Suprapubic skin (tissue), 4 donors: Measurements from ENCODE around the gene TTC13. TPM values are rescaled to one million over a fixed set of nuclear protein-coding genes. Genes with fewer than 3 reads are reported as not detected.

Experiments used
- DNase-seq, 2 donors: peaks; one replicate each; pipeline ENCODE4 v3.0.0-alpha.2; 2019; ENCODE audit warnings: low spot score in 2 of 2
- H3K27ac ChIP-seq: fragments of 200-600 bp; sonication (generic); one replicate; pipeline ENCODE4 v1.5.1; 2019
- H3K27me3 ChIP-seq: fragments of 200-600 bp; sonication (generic); one replicate; pipeline ENCODE4 v1.5.1; 2019
- H3K36me3 ChIP-seq: fragments of 200-600 bp; sonication (generic); one replicate; pipeline ENCODE4 v1.5.1; 2019
- H3K4me1 ChIP-seq: fragments of 200-600 bp; sonication (generic); one replicate; pipeline ENCODE4 v1.5.1; 2019
- H3K4me3 ChIP-seq: fragments of 200-600 bp; sonication (generic); one replicate; pipeline ENCODE4 v1.5.1; 2019; ENCODE audit warnings: mild to moderate bottlenecking
- H3K9me3 ChIP-seq: fragments of 200-600 bp; sonication (generic); one replicate; pipeline ENCODE4 v1.5.1; 2019
- EP300 ChIP-seq: sonication (generic); formaldehyde crosslinking; IDR thresholded peaks from one replicate; pipeline ENCODE4 v1.6.1; 2017; ENCODE audit warnings: antibody characterized with exemption
- POLR2A ChIP-seq, 2 donors: fragments of 450-650 bp; IDR thresholded peaks; one replicate each; pipeline ENCODE4 v1.6.1; 2017; ENCODE audit warnings: antibody characterized with exemption in 2 of 2, mild to moderate bottlenecking in 2 of 2, moderate library complexity in 2 of 2
- POLR2AphosphoS5 ChIP-seq, 3 donors: sonication (generic); formaldehyde crosslinking; IDR thresholded peaks; one replicate each; pipeline ENCODE4 v1.6.1; 2017; ENCODE audit warnings: antibody characterized with exemption in 3 of 3
- WGBS: methylation state at CpG from one replicate; pipeline ENCODE4 v1.1.5; 2018; 5-methylcytosine and 5-hydroxymethylcytosine counted together
- total RNA-seq, 4 donors: library from RNA; depleted of rRNA; stranded (reverse); fragments of >200 nt; gene quantifications; one replicate each; pipeline ENCODE4 v1.1.0, GENCODE V29; 2016
- TF ChIP-seq, protein P1 (sequence below), 2 donors: fragments of 200-600 bp in 1 of 2; fragments of 450-650 bp in 1 of 2; sonication (generic) in 1 of 2; IDR thresholded peaks; one replicate each; pipeline ENCODE4 v1.5.1; 2016 to 2019; ENCODE audit warnings: antibody characterized with exemption in 2 of 2, mild to moderate bottlenecking in 1 of 2, moderate library complexity in 1 of 2

TTC13 gene
- total RNA-seq, 4 donors from 2014 or later = 16.5 to 41.2 (median 19.2) TPM

- H3K9me3 ChIP-seq = no peaks in the 10 kb centered on the region
- H3K27ac ChIP-seq = no peak overlapping the region
- no peak overlapping the region for H3K4me3 ChIP-seq
- DNase-seq = no peak
- 80% methylated on average over 9 of the region's 9 CpGs for WGBS
- no peaks in the 10 kb centered on the region for H3K27me3 ChIP-seq
- H3K4me1 ChIP-seq = peaks cover 38% of the 10 kb centered on the region
- TF ChIP-seq, protein P1, sequence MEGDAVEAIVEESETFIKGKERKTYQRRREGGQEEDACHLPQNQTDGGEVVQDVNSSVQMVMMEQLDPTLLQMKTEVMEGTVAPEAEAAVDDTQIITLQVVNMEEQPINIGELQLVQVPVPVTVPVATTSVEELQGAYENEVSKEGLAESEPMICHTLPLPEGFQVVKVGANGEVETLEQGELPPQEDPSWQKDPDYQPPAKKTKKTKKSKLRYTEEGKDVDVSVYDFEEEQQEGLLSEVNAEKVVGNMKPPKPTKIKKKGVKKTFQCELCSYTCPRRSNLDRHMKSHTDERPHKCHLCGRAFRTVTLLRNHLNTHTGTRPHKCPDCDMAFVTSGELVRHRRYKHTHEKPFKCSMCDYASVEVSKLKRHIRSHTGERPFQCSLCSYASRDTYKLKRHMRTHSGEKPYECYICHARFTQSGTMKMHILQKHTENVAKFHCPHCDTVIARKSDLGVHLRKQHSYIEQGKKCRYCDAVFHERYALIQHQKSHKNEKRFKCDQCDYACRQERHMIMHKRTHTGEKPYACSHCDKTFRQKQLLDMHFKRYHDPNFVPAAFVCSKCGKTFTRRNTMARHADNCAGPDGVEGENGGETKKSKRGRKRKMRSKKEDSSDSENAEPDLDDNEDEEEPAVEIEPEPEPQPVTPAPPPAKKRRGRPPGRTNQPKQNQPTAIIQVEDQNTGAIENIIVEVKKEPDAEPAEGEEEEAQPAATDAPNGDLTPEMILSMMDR (IDR thresholded peaks at IDR 0.05) = no peak
- TF ChIP-seq EP300 (no peak), POLR2A (IDR thresholded peaks at IDR 0.05) (no peak), POLR2AphosphoS5 (IDR thresholded peaks at IDR 0.05) (no peak)
- no peaks in the 10 kb centered on the region for H3K36me3 ChIP-seq
Measured at GRCh38 chr1:230860617-230861384, 117.9 kb downstream of the TTC13 start.

GRCh38 chr1:230858918-230859729 lies 119.5 kb downstream of the TTC13 start:
- no peaks in the 10 kb centered on the region for H3K9me3 ChIP-seq
- H3K27ac ChIP-seq = no peak overlapping the region
- no peaks in the 10 kb centered on the region for H3K27me3 ChIP-seq
- peaks cover 22% of the 10 kb centered on the region for H3K4me1 ChIP-seq
- DNase-seq = no peak
- TF ChIP-seq, protein P1 (IDR thresholded peaks at IDR 0.05) = no peak
- TF ChIP-seq POLR2A (IDR thresholded peaks at IDR 0.05) = no peak
- no peak for TF ChIP-seq EP300
- peak in 1 of 3 donors; percentile 9 for TF ChIP-seq POLR2AphosphoS5 (IDR thresholded peaks at IDR 0.05)
- H3K4me3 ChIP-seq = no peak overlapping the region
- H3K36me3 ChIP-seq = peaks cover 8% of the 10 kb centered on the region
- 65% methylated on average over 12 of the region's 12 CpGs for WGBS

- Histone ChIP-seq H3K9me3 (no peaks in the 10 kb centered on the region), H3K4me1 (peaks cover 14% of the 10 kb centered on the region), H3K4me3 (no peak overlapping the region), H3K36me3 (peaks cover 16% of the 10 kb centered on the region), H3K27me3 (no peaks in the 10 kb centered on the region), H3K27ac (peak overlapping the region; percentile 7)
- no peak for DNase-seq
- WGBS = 86% methylated on average over 7 of the region's 7 CpGs
- no peak for TF ChIP-seq EP300
- no peak for TF ChIP-seq POLR2A (IDR thresholded peaks at IDR 0.05)
- TF ChIP-seq, protein P1 (IDR thresholded peaks at IDR 0.05) = no peak
- TF ChIP-seq POLR2AphosphoS5 (IDR thresholded peaks at IDR 0.05) = no peak
Measured at GRCh38 chr1:230858236-230858820, 120.3 kb downstream of the TTC13 start.

- TF ChIP-seq, protein P1 (IDR thresholded peaks at IDR 0.05) = no peak
- TF ChIP-seq POLR2AphosphoS5 (IDR thresholded peaks at IDR 0.05) (no peak), POLR2A (IDR thresholded peaks at IDR 0.05) (no peak), EP300 (no peak)
- no peak overlapping the region for H3K27ac ChIP-seq
- H3K9me3 ChIP-seq = no peaks in the 10 kb centered on the region
- peaks cover 21% of the 10 kb centered on the region for H3K36me3 ChIP-seq
- H3K4me1 ChIP-seq = peaks cover 9% of the 10 kb centered on the region
- DNase-seq = no peak
- no peaks in the 10 kb centered on the region for H3K27me3 ChIP-seq
- H3K4me3 ChIP-seq = no peak overlapping the region
- 69% methylated on average over 1 of the region's 1 CpG for WGBS
Measured at GRCh38 chr1:230857822-230858221, 120.8 kb downstream of the TTC13 start.

GRCh38 chr1:230857077-230857476 lies 121.6 kb downstream of the TTC13 start:
- 96% methylated on average over 13 of the region's 13 CpGs for WGBS
- TF ChIP-seq POLR2A (IDR thresholded peaks at IDR 0.05) (no peak), EP300 (no peak), POLR2AphosphoS5 (IDR thresholded peaks at IDR 0.05) (no peak)
- TF ChIP-seq, protein P1 (IDR thresholded peaks at IDR 0.05) = no peak
- Histone ChIP-seq H3K27ac (peak overlapping the region; percentile 6), H3K4me3 (no peak overlapping the region), H3K9me3 (no peaks in the 10 kb centered on the region), H3K27me3 (no peaks in the 10 kb centered on the region), H3K4me1 (peaks cover 4% of the 10 kb centered on the region), H3K36me3 (peaks cover 23% of the 10 kb centered on the region)
- no peak for DNase-seq
